Peyer's patch (tissue), 4 donors: Measurements from ENCODE around the gene MMP11. TPM values are rescaled to one million over a fixed set of nuclear protein-coding genes. Genes with fewer than 3 reads are reported as not detected.

Source experiments
- DNase-seq, 3 donors: peaks; one replicate each; pipeline ENCODE4 v3.0.0-alpha.2; 2017 to 2019
- H3K27ac ChIP-seq, 4 donors: fragments of 200-600 bp; sonication (generic); one replicate each; pipeline ENCODE4 v1.5.1; 2016 to 2019
- H3K27me3 ChIP-seq, 2 donors: fragments of 200-600 bp; sonication (generic); one replicate each; pipeline ENCODE4 v1.5.1; 2019
- H3K36me3 ChIP-seq, 3 donors: fragments of 200-600 bp; sonication (generic); one replicate each; pipeline ENCODE4 v1.5.1; 2016 to 2019
- H3K4me1 ChIP-seq, 4 donors: fragments of 200-600 bp; sonication (generic); one replicate each; pipeline ENCODE4 v1.5.1; 2016 to 2019
- H3K4me3 ChIP-seq, 4 donors: fragments of 200-600 bp; sonication (generic); 1 replicate in 3 of 4; 2 replicates in 1 of 4; pipeline ENCODE4 v1.5.1; 2016 to 2019; ENCODE audit warnings: mild to moderate bottlenecking in 1 of 4
- H3K9me3 ChIP-seq, 4 donors: fragments of 200-600 bp; sonication (generic); one replicate each; pipeline ENCODE4 v1.5.1; 2016 to 2019; ENCODE audit warnings: mild to moderate bottlenecking in 1 of 4
- CTCF ChIP-seq, 6 experiments: fragments of 450-650 bp in 4 of 6; fragments of 200-600 bp in 2 of 6; sonication (generic) in 1 of 6; IDR thresholded peaks; one replicate each; pipeline ENCODE4 v1.5.1; 2017 to 2019; ENCODE audit warnings: antibody characterized with exemption in 6 of 6, mild to moderate bottlenecking in 3 of 6, moderate library complexity in 1 of 6
- POLR2A ChIP-seq, 2 donors: fragments of 450-650 bp; IDR thresholded peaks; one replicate each; pipeline ENCODE4 v1.5.1; 2017; ENCODE audit warnings: antibody characterized with exemption in 2 of 2, mild to moderate bottlenecking in 2 of 2, moderate library complexity in 2 of 2
- total RNA-seq, 4 donors: library from RNA; depleted of rRNA; stranded (reverse); fragments of >200 nt; gene quantifications; one replicate each; pipeline ENCODE4 v1.1.0, GENCODE V29; 2016

Gene MMP11
- total RNA-seq, 4 donors from 2014 or later = 2.9 to 19.5 (median 13.7) TPM

GRCh38 chr22:23827351-23827995 is 54.8 kb downstream of the MMP11 start:
- Histone ChIP-seq H3K4me3 (no peak overlapping the region), H3K27me3 (no peaks in the 10 kb centered on the region), H3K27ac (no peak overlapping the region), H3K9me3 (no peaks in the 10 kb centered on the region), H3K36me3 (peaks cover 0 to 75% (median 0%) of the 10 kb centered on the region in 3 donors), H3K4me1 (peaks cover 0 to 6% (median 0%) of the 10 kb centered on the region in 4 donors)
- TF ChIP-seq POLR2A (IDR thresholded peaks at IDR 0.05) (no peak), CTCF (IDR thresholded peaks at IDR 0.05) (no peak)
- DNase-seq = no peak

- Histone ChIP-seq H3K9me3 (no peaks in the 10 kb centered on the region), H3K4me1 (peaks cover 0 to 6% (median 0%) of the 10 kb centered on the region in 4 donors), H3K36me3 (peaks cover 0 to 72% (median 0%) of the 10 kb centered on the region in 3 donors), H3K27ac (no peak overlapping the region), H3K27me3 (no peaks in the 10 kb centered on the region), H3K4me3 (no peak overlapping the region)
- no peak for DNase-seq
- TF ChIP-seq POLR2A (IDR thresholded peaks at IDR 0.05) = no peak
Observed at GRCh38 chr22:23828800-23829680, 56.4 kb downstream of the MMP11 start.

GRCh38 chr22:23829845-23830372 is 57.3 kb downstream of the MMP11 start:
- Histone ChIP-seq H3K27ac (no peak overlapping the region), H3K4me1 (peaks cover 0 to 6% (median 0%) of the 10 kb centered on the region in 4 donors), H3K4me3 (no peak overlapping the region), H3K36me3 (peaks cover 0 to 72% (median 0%) of the 10 kb centered on the region in 3 donors), H3K9me3 (no peaks in the 10 kb centered on the region), H3K27me3 (no peaks in the 10 kb centered on the region)
- DNase-seq = no peak
- TF ChIP-seq CTCF (IDR thresholded peaks at IDR 0.05) (no peak), POLR2A (IDR thresholded peaks at IDR 0.05) (no peak)

- Histone ChIP-seq H3K4me3 (no peak overlapping the region), H3K27me3 (no peaks in the 10 kb centered on the region), H3K9me3 (no peaks in the 10 kb centered on the region), H3K4me1 (peaks cover 0 to 6% (median 0%) of the 10 kb centered on the region in 4 donors), H3K27ac (no peak overlapping the region), H3K36me3 (peaks cover 0 to 61% (median 0%) of the 10 kb centered on the region in 3 donors)
- TF ChIP-seq CTCF (IDR thresholded peaks at IDR 0.05) = no peak
- peak in 1 of 3 donors; percentile 38 for DNase-seq
Observed at GRCh38 chr22:23831261-23831660, 58.6 kb downstream of the MMP11 start.

- H3K27me3 ChIP-seq = no peaks in the 10 kb centered on the region
- H3K9me3 ChIP-seq = no peaks in the 10 kb centered on the region
- peak in 1 of 3 donors; percentile 37 for DNase-seq
- no peak overlapping the region for H3K27ac ChIP-seq
- H3K36me3 ChIP-seq = peaks cover 0 to 56% (median 0%) of the 10 kb centered on the region in 3 donors
- no peak overlapping the region for H3K4me3 ChIP-seq
- H3K4me1 ChIP-seq = peaks cover 0 to 6% (median 2%) of the 10 kb centered on the region in 4 donors
- TF ChIP-seq CTCF (IDR thresholded peaks at IDR 0.05) (no peak), POLR2A (IDR thresholded peaks at IDR 0.05) (no peak)
Observed at GRCh38 chr22:23831781-23832180, 59.1 kb downstream of the MMP11 start.
